Stimulated activated CD8-positive, alpha-beta memory T cell treated with anti-CD3 and anti-CD28 coated beads, Interleukin-15, amount 100 ng/mL, for 48 hours (primary cell): ENCODE measurements around the gene VAV3.
A peak's percentile ranks its signal among the peaks of the same experiment; 100 is the strongest.

ENCODE experiments used
- DNase-seq, 2 donors: peaks; one replicate each; pipeline ENCODE4 v3.0.0-alpha.2; 2020; ENCODE audit warnings: low read depth in 2 of 2

VAV3 gene

GRCh38 chr1:107936498-107937481 lies 28.2 kb downstream of the VAV3 start:
- peak; percentile 42 to 49 for DNase-seq

GRCh38 chr1:107935396-107936064 lies 29.4 kb downstream of the VAV3 start:
- DNase-seq, result peak; percentile 27 to 48

- no peak for DNase-seq
These were observed 30.4 kb downstream of the VAV3 start for GRCh38 chr1:107934578-107934977.

GRCh38 chr1:107933736-107934135 lies 31.2 kb downstream of the VAV3 start:
- DNase-seq, result no peak

- no peak for DNase-seq
These were observed 34.7 kb downstream of the VAV3 start for GRCh38 chr1:107930292-107930691.

DNA sequence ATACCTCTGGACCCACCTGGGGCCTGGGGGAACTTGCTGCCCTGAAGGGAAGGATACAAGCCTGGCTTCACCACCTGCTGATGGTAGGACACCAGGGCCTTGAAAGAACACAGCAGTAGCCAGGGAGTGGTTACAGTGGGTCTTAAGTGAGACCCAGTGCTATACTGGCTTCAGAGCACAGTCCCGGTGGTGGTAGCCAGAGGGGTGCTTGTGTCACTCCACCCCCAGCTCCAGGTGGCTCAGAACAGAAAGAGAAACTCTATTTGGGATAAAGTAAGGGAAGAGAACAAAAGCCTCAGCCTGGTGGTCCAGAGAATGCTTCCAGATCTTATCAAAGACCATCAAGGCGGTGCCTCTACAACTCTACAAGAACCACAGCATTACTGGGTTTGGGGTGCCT lies 37.2 kb downstream of the VAV3 start:
- DNase-seq, result no peak

DNA sequence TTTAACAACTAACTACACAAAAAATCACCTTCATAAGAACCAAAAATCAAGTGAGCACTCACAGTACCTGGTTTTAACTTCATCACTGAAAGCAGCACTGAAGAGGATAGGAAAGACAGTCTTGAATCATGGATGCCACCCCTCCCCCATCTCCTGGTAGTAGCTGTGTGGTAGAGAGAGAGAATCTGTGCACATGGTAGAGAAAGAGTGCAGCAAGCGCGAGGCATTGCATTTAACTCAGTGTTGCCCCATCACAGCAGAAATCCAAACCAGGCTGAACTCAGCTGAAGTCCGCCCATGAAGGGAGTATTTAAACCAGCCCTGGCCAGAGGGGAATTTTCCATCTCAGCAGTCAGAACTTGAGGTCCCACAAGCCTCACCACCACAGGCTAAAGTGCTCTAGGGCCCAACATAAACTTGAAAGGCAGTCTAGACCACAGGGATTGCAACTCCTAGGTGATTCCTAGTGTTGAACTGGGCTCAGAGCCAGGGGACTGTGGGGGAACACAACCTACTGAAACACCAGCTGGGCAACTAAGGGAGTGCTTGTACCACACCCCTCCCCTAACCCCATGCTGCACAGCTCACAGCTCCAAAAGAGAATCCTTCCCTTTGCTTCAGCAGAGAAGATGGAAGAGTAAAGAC lies 38.4 kb downstream of the VAV3 start:
- DNase-seq, result no peak

- DNase-seq, result no peak
These were observed 39.4 kb downstream of the VAV3 start for GRCh38 chr1:107925565-107925964.

DNA sequence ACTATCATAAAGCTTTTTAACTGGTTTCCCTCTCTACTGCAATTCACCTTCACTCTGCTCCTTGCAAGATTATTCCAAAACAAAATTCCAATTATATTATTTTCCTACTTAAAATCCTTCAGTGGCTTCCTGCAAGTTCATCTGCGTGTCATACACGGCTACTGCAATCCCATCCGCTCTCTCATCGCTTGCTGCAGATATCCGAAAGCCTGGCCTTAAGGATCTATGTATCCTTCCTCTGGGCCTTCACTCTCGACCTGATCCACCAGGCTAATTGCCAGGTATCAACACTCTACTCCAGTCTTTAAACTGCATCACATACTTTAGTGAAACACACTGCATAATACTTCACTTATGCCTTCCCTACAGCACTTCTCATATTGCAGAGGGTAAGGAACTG lies 44.0 kb downstream of the VAV3 start:
- DNase-seq, result no peak

- no peak for DNase-seq
These were observed 44.4 kb downstream of the VAV3 start for GRCh38 chr1:107920561-107920960.

- no peak for DNase-seq
These were observed 45.0 kb downstream of the VAV3 start for GRCh38 chr1:107919953-107920352.

GRCh38 chr1:107914119-107914765 lies 50.7 kb downstream of the VAV3 start:
- no peak for DNase-seq

- no peak for DNase-seq
These were observed 52.3 kb downstream of the VAV3 start for GRCh38 chr1:107912656-107913055.

GRCh38 chr1:107900090-107900945 lies 64.7 kb downstream of the VAV3 start:
- DNase-seq, result no peak

GRCh38 chr1:107899655-107900054 lies 65.3 kb downstream of the VAV3 start:
- DNase-seq, result no peak

- DNase-seq, result no peak
These were observed 67.3 kb downstream of the VAV3 start for GRCh38 chr1:107897438-107898345.

DNA sequence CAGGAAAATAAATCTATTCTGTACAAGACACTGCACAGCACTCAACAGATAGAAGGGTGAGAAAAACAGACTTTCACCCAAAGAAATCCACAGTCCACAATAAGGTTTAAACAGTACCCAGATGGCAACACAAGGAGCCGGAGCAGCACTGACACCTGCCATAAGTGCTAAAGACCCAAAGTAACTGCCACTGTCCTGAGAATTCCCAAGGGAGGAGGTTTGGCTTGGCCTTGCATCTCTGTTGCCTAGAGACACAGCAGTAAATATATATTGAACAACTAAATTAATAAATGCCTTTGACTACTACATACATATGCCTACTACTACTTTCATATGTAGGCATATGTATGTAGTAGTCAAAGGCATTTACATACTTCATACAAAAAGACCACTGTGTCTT lies 68.0 kb downstream of the VAV3 start:
- DNase-seq, result no peak

GRCh38 chr1:107896401-107896800 lies 68.6 kb downstream of the VAV3 start:
- DNase-seq, result no peak

- DNase-seq, result no peak
These were observed 69.4 kb downstream of the VAV3 start for GRCh38 chr1:107895403-107896191.
